AG09309 (cell line): ENCODE data around the gene TAS1R3.
"Not testable (repeated sequence)": the region's sequence is repeated elsewhere in the genome, so short reads cannot be mapped to it uniquely, and the experiment has no call there.

ENCODE experiments used
- DNase-seq: peaks from one replicate; pipeline ENCODE4 v3.0.0-alpha.2; 2010; ENCODE audit warnings: low read depth
- H3K4me3 ChIP-seq: 2 replicates; pipeline ENCODE4 v1.5.1; 2011; ENCODE audit warnings: mild to moderate bottlenecking, low read depth, low read length, moderate library complexity; ENCODE audit not compliant: control insufficient read depth
- TF ChIP-seq, protein P1 (sequence below): IDR thresholded peaks from 2 replicates; pipeline ENCODE4 v1.5.1; 2011; ENCODE audit warnings: mild to moderate bottlenecking, low read depth, low read length, inconsistent platforms; ENCODE audit not compliant: insufficient read depth, control insufficient read depth; ENCODE audit errors: missing control alignments

Gene TAS1R3

GRCh38 chr1:1315435-1315954 is 15.6 kb upstream of the TAS1R3 start:
- no peak overlapping the region for H3K4me3 ChIP-seq
- TF ChIP-seq, protein P1, sequence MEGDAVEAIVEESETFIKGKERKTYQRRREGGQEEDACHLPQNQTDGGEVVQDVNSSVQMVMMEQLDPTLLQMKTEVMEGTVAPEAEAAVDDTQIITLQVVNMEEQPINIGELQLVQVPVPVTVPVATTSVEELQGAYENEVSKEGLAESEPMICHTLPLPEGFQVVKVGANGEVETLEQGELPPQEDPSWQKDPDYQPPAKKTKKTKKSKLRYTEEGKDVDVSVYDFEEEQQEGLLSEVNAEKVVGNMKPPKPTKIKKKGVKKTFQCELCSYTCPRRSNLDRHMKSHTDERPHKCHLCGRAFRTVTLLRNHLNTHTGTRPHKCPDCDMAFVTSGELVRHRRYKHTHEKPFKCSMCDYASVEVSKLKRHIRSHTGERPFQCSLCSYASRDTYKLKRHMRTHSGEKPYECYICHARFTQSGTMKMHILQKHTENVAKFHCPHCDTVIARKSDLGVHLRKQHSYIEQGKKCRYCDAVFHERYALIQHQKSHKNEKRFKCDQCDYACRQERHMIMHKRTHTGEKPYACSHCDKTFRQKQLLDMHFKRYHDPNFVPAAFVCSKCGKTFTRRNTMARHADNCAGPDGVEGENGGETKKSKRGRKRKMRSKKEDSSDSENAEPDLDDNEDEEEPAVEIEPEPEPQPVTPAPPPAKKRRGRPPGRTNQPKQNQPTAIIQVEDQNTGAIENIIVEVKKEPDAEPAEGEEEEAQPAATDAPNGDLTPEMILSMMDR, result no peak
- DNase-seq, result no peak

GRCh38 chr1:1316199-1316598 is 14.9 kb upstream of the TAS1R3 start:
- not testable (repeated sequence) for DNase-seq, H3K4me3 ChIP-seq

- H3K4me3 ChIP-seq, result no peak overlapping the region
- TF ChIP-seq, protein P1, result no peak
- DNase-seq, result no peak
Observed at GRCh38 chr1:1317420-1317819, 13.7 kb upstream of the TAS1R3 start.

DNA sequence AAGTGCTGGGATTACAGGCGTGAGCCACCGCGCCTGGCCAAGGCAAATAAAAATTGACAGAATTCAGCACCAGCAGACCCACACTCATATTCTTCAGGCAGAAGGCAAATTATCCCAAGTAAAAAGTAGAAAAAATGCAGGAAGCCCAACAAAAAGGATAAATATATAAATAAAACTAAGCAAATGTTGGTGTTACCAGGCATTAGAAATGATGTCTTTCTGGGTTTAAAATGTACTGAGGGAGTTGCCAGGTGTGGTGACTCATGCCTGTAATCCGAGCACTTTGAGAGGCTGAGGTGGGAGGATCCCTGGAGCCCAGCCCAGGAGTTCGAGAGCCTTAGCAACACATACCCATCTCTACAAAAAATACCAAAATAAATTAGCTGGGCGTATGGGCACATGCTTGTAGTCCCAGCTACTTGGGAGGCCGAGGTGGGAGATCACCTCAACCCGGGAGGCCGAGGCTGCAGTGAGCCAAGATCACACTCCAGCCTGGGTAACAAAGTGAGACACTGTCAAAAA is 12.9 kb upstream of the TAS1R3 start:
- TF ChIP-seq, protein P1, result no peak
- DNase-seq, result peak; percentile 78
- H3K4me3 ChIP-seq, result no peak overlapping the region

- H3K4me3 ChIP-seq, result no peak overlapping the region
- TF ChIP-seq, protein P1, result no peak
- no peak for DNase-seq
Observed at GRCh38 chr1:1318777-1319645, 12.1 kb upstream of the TAS1R3 start.

- H3K4me3 ChIP-seq, result no peak overlapping the region
Observed at GRCh38 chr1:1319646-1319941, 11.5 kb upstream of the TAS1R3 start.

More at GRCh38 chr1:1319646-1319941, 11.5 kb upstream of the TAS1R3 start:
- DNase-seq, result no peak
- TF ChIP-seq, protein P1, result no peak
